ENCODE measurements around the gene PRR29. TPM values are rescaled to one million over a fixed set of nuclear protein-coding genes. Genes with fewer than 3 reads are reported as not detected.

The PRR29 gene
- total and polyA plus RNA-seq, 2 donors (not counting 1 experiment from before 2014, with no cell fraction given), result 0.03 TPM; not detected in 1

DNA sequence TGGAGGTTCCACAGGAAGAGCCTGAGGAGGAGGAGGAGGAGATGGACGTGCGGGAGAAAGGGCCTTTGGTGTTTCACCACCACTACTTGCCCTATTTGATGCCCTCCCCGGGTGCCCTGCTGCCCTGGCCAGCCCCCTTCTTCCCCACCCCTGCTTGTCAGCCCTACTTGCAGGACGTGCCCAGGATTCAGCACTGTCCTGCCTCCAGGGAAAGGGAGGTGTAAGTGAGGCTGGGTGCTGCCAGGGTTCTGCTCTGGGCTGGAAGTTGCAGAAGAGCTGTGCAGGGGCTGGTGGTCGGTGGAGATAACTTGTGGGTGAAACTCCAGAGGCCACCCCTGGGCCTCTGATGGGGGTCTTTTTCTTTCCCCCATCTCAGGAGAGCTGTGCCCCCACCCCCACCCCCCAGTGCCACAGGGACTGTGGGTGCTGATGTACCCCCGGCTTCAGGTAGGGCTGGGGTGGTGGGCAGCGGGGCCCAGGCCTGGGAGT, 3.0 kb downstream of the PRR29 start:
- peaks cover 0 to 39% of the 10 kb centered on the region in 2 experiments for H3K36me3 ChIP-seq (replicated peaks in 1 of 2; ENCODE audit: control extremely low read depth in 1 of 2, control insufficient read depth in 1 of 2, extremely low read depth in 1 of 2, insufficient read depth in 2 of 2, low read length in 1 of 2)
- H3K79me2 ChIP-seq (ENCODE audit: control insufficient read depth, insufficient read depth, low read length), result peaks cover 13% of the 10 kb centered on the region
- no peaks in the 10 kb centered on the region for H3K9me3 ChIP-seq (ENCODE audit: control extremely low read depth in 1 of 3, control insufficient read depth in 2 of 3, insufficient read depth in 1 of 3, low read length in 2 of 3)
- peaks cover 28% of the 10 kb centered on the region for H3K4me1 Mint-ChIP-seq
- peaks cover 53% of the 10 kb centered on the region for H4K20me1 ChIP-seq (ENCODE audit: control insufficient read depth, insufficient read depth, low read length, poor library complexity, severe bottlenecking)
- H3K4me3 ChIP-seq (ENCODE audit: control extremely low read depth in 1 of 5, extremely low read depth in 1 of 5, insufficient read depth in 1 of 5, low read depth in 2 of 5, low read length in 4 of 5), result no peak overlapping the region
- TF ChIP-seq, protein P1, sequence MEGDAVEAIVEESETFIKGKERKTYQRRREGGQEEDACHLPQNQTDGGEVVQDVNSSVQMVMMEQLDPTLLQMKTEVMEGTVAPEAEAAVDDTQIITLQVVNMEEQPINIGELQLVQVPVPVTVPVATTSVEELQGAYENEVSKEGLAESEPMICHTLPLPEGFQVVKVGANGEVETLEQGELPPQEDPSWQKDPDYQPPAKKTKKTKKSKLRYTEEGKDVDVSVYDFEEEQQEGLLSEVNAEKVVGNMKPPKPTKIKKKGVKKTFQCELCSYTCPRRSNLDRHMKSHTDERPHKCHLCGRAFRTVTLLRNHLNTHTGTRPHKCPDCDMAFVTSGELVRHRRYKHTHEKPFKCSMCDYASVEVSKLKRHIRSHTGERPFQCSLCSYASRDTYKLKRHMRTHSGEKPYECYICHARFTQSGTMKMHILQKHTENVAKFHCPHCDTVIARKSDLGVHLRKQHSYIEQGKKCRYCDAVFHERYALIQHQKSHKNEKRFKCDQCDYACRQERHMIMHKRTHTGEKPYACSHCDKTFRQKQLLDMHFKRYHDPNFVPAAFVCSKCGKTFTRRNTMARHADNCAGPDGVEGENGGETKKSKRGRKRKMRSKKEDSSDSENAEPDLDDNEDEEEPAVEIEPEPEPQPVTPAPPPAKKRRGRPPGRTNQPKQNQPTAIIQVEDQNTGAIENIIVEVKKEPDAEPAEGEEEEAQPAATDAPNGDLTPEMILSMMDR (IDR thresholded peaks at IDR 0.05), result no peak
- no peak for TF ChIP-seq EZH2 (IDR thresholded peaks at IDR 0.05; ENCODE audit: borderline replicate concordance, insufficient read depth, low read depth, low read length, poor library complexity, severe bottlenecking)
- peaks cover 0 to 20% (median 5%) of the 10 kb centered on the region in 4 experiments for H3K27me3 ChIP-seq (replicated peaks in 1 of 4; ENCODE audit: control extremely low read depth in 1 of 4, control insufficient read depth in 3 of 4, insufficient read depth in 4 of 4, low read length in 3 of 4)
- H3K27me3 Mint-ChIP-seq, result peaks cover 10% of the 10 kb centered on the region
- POLR2A ChIA-PET, result no interaction called here
- H3K4me1 ChIP-seq (ENCODE audit: control insufficient read depth in 2 of 2, insufficient read depth in 2 of 2, low read length in 2 of 2), result peaks cover 19 to 28% of the 10 kb centered on the region in 2 donors
- intact Hi-C loops (cut with micrococcal nuclease), result no loop called here
- H3K4me2 ChIP-seq (replicated peaks; ENCODE audit: low read depth, low read length, poor library complexity, severe bottlenecking), result no peak overlapping the region
- H3K9ac ChIP-seq (ENCODE audit: low read length), result no peak overlapping the region
- DNase-seq, result no peak
- no peaks in the 10 kb centered on the region for H3K9me3 Mint-ChIP-seq (ENCODE audit: insufficient read depth)
- H3K4me3 Mint-ChIP-seq, result no peak overlapping the region
- 91% methylated on average over 4 of the region's 7 CpGs for whole genome bisulfite sequencing (ENCODE audit: insufficient coverage)
- H2AFZ ChIP-seq (ENCODE audit: insufficient read depth, low read depth, low read length, poor library complexity, severe bottlenecking), result no peak overlapping the region
- CTCF ChIA-PET, result interaction anchor here (1.5 to 1.9 kb wide), 2 partner anchors 11 to 15 kb away, joined by 4 to 5 read pairs; no protein-coding TSS in a partner anchor
- ATAC-seq (ENCODE audit: low read depth), result no peak
- H3K27ac ChIP-seq (ENCODE audit: low read length in 2 of 2), result no peak overlapping the region
- H3K27ac Mint-ChIP-seq, result no peak overlapping the region

DNA sequence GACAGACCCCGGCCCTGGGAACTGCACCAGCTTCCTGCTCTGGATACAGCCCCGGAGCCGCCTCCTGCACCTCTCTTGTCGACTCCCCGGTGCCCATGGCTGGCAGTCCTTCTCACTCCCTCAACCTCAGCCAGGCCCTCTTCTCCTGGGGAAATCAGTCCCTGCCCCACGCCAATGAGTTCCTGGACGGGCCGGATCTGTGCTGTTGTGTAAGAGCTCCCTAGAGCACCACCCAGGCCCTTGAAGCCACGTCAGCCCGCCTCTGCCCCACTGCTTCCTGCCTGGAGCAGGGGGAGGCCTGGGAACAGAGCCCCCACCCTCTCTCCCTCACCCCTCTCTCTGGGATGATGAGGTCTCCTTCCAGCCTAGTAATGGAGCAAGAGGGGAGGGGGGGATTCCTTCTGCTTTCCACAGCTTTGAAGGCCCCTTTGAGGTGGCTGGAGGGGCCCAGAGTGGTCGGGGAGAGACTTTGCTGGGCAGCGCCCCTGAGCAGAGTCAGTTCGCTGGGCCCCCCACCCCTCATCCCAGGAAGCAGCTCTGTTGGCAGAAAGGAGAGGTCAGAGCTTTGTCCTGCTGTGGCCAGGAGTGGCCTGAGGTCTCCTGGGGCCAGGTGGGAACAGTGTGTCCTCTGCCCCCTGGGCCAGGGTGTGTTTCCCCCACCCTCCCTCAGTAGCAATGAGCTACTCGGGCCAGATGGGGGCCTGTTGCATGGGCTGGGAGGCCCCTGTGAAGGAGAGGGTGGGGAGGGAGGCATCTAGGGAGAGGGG, 3.8 kb downstream of the PRR29 start:
- POLR2A ChIA-PET, result no interaction called here
- Mint-ChIP-seq H3K9me3 (ENCODE audit: insufficient read depth) (no peaks in the 10 kb centered on the region), H3K4me3 (no peak overlapping the region), H3K27me3 (peaks cover 6% of the 10 kb centered on the region), H3K4me1 (peaks cover 31% of the 10 kb centered on the region), H3K27ac (no peak overlapping the region)
- ATAC-seq (ENCODE audit: low read depth) (no peak), DNase-seq (no peak)
- Histone ChIP-seq H3K27me3 (replicated peaks in 1 of 4; ENCODE audit: control extremely low read depth in 1 of 4, control insufficient read depth in 3 of 4, insufficient read depth in 4 of 4, low read length in 3 of 4) (peaks cover 0 to 17% (median 5%) of the 10 kb centered on the region in 4 experiments), H3K9ac (ENCODE audit: low read length) (no peak overlapping the region), H3K4me1 (ENCODE audit: control insufficient read depth in 2 of 2, insufficient read depth in 2 of 2, low read length in 2 of 2) (peaks cover 26 to 36% of the 10 kb centered on the region in 2 donors), H3K79me2 (ENCODE audit: control insufficient read depth, insufficient read depth, low read length) (peaks cover 21% of the 10 kb centered on the region), H3K9me3 (ENCODE audit: control extremely low read depth in 1 of 3, control insufficient read depth in 2 of 3, insufficient read depth in 1 of 3, low read length in 2 of 3) (no peaks in the 10 kb centered on the region), H4K20me1 (ENCODE audit: control insufficient read depth, insufficient read depth, low read length, poor library complexity, severe bottlenecking) (peaks cover 61% of the 10 kb centered on the region), H3K36me3 (replicated peaks in 1 of 2; ENCODE audit: control extremely low read depth in 1 of 2, control insufficient read depth in 1 of 2, extremely low read depth in 1 of 2, insufficient read depth in 2 of 2, low read length in 1 of 2) (peaks cover 0 to 47% of the 10 kb centered on the region in 2 experiments), H3K27ac (ENCODE audit: low read length in 2 of 2) (no peak overlapping the region), H3K4me2 (replicated peaks; ENCODE audit: low read depth, low read length, poor library complexity, severe bottlenecking) (no peak overlapping the region), H2AFZ (ENCODE audit: insufficient read depth, low read depth, low read length, poor library complexity, severe bottlenecking) (no peak overlapping the region), H3K4me3 (ENCODE audit: control extremely low read depth in 1 of 5, extremely low read depth in 1 of 5, insufficient read depth in 1 of 5, low read depth in 2 of 5, low read length in 4 of 5) (no peak overlapping the region)
- TF ChIP-seq EZH2 (IDR thresholded peaks at IDR 0.05; ENCODE audit: borderline replicate concordance, insufficient read depth, low read depth, low read length, poor library complexity, severe bottlenecking), result no peak
- TF ChIP-seq, protein P1 (IDR thresholded peaks at IDR 0.05), result no peak
- CTCF ChIA-PET, result interaction anchor here (1.0 to 1.9 kb wide), 4 partner anchors 12 to 132 kb away, joined by 4 to 5 read pairs (median 4); no protein-coding TSS in a partner anchor
- whole genome bisulfite sequencing (ENCODE audit: insufficient coverage), result 92% methylated on average over 13 of the region's 14 CpGs
- intact Hi-C loops (cut with micrococcal nuclease), result no loop called here
